ENCODE results near the gene FOXP1.

FOXP1 gene

GRCh38 chr3:71476950-71477349 lies 106.6 kb downstream of the FOXP1 start:
- no peak for DNase-seq (ENCODE audit: extremely low read depth, insufficient read length)
- TF ChIP-seq, protein P1, sequence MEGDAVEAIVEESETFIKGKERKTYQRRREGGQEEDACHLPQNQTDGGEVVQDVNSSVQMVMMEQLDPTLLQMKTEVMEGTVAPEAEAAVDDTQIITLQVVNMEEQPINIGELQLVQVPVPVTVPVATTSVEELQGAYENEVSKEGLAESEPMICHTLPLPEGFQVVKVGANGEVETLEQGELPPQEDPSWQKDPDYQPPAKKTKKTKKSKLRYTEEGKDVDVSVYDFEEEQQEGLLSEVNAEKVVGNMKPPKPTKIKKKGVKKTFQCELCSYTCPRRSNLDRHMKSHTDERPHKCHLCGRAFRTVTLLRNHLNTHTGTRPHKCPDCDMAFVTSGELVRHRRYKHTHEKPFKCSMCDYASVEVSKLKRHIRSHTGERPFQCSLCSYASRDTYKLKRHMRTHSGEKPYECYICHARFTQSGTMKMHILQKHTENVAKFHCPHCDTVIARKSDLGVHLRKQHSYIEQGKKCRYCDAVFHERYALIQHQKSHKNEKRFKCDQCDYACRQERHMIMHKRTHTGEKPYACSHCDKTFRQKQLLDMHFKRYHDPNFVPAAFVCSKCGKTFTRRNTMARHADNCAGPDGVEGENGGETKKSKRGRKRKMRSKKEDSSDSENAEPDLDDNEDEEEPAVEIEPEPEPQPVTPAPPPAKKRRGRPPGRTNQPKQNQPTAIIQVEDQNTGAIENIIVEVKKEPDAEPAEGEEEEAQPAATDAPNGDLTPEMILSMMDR (IDR thresholded peaks at IDR 0.05; ENCODE audit: insufficient read depth, low read length, poor library complexity, severe bottlenecking), result no peak
- H3K36me3 ChIP-seq (ENCODE audit: control insufficient read depth, insufficient read depth, low read length), result no peaks in the 10 kb centered on the region
- no peak overlapping the region for H3K4me3 ChIP-seq (replicated peaks; ENCODE audit: low read depth, low read length)
- H3K27me3 ChIP-seq (replicated peaks; ENCODE audit: control insufficient read depth, insufficient read depth, low read length), result no peaks in the 10 kb centered on the region

GRCh38 chr3:71469138-71469435 lies 114.4 kb downstream of the FOXP1 start:
- no peak overlapping the region for H3K4me3 ChIP-seq (replicated peaks; ENCODE audit: low read depth, low read length)
- no peaks in the 10 kb centered on the region for H3K36me3 ChIP-seq (ENCODE audit: control insufficient read depth, insufficient read depth, low read length)
- no peak for DNase-seq (ENCODE audit: extremely low read depth, insufficient read length)
- TF ChIP-seq, protein P1 (IDR thresholded peaks at IDR 0.05; ENCODE audit: insufficient read depth, low read length, poor library complexity, severe bottlenecking), result no peak
- no peaks in the 10 kb centered on the region for H3K27me3 ChIP-seq (replicated peaks; ENCODE audit: control insufficient read depth, insufficient read depth, low read length)

- no peak for DNase-seq (ENCODE audit: extremely low read depth, insufficient read length)
- Histone ChIP-seq H3K36me3 (ENCODE audit: control insufficient read depth, insufficient read depth, low read length) (no peaks in the 10 kb centered on the region), H3K4me3 (replicated peaks; ENCODE audit: low read depth, low read length) (no peak overlapping the region), H3K27me3 (replicated peaks; ENCODE audit: control insufficient read depth, insufficient read depth, low read length) (no peaks in the 10 kb centered on the region)
- TF ChIP-seq, protein P1 (IDR thresholded peaks at IDR 0.05; ENCODE audit: insufficient read depth, low read length, poor library complexity, severe bottlenecking), result no peak
These were observed 115.0 kb downstream of the FOXP1 start for GRCh38 chr3:71468311-71469137.

GRCh38 chr3:71466483-71466882 lies 117.0 kb downstream of the FOXP1 start:
- Histone ChIP-seq H3K27me3 (replicated peaks; ENCODE audit: control insufficient read depth, insufficient read depth, low read length) (no peaks in the 10 kb centered on the region), H3K36me3 (ENCODE audit: control insufficient read depth, insufficient read depth, low read length) (no peaks in the 10 kb centered on the region), H3K4me3 (replicated peaks; ENCODE audit: low read depth, low read length) (no peak overlapping the region)
- TF ChIP-seq, protein P1 (IDR thresholded peaks at IDR 0.05; ENCODE audit: insufficient read depth, low read length, poor library complexity, severe bottlenecking), result no peak
- DNase-seq (ENCODE audit: extremely low read depth, insufficient read length), result no peak

DNA sequence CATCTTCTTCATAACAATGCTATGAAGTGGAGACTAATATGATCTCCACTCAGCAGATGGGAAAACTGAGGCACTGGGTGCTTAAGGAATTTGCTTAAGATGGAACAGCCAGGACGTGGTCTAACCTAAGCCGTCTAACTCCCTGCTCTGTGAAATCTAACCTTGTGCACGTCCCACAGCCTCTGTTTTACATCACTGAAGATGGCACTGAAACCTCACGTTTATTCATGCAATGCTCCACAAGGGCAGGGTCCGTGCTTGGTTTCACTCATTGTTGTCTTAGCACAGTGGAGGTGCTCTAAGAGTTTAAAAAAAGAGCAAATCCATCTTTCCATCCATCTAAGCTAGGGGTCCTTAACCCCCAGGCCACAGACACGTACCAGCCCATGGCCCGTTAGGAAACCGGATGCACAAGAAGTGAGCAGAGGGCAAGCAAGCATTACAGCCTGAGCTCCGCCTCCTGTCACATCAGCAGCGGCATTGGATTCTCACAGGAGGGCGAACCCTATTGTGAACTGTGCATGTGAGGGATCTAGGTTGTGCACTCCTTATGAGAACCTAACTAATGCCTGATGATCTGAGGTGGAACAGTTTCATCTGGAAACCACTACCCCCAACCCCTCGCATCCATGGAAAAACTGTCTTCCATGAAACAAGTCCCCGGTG lies 118.0 kb downstream of the FOXP1 start:
- DNase-seq (ENCODE audit: extremely low read depth, insufficient read length), result no peak
- no peaks in the 10 kb centered on the region for H3K36me3 ChIP-seq (ENCODE audit: control insufficient read depth, insufficient read depth, low read length)
- no peak overlapping the region for H3K4me3 ChIP-seq (replicated peaks; ENCODE audit: low read depth, low read length)
- TF ChIP-seq, protein P1 (IDR thresholded peaks at IDR 0.05; ENCODE audit: insufficient read depth, low read length, poor library complexity, severe bottlenecking), result no peak
- H3K27me3 ChIP-seq (replicated peaks; ENCODE audit: control insufficient read depth, insufficient read depth, low read length), result no peaks in the 10 kb centered on the region
